HepG2 (cell line): ENCODE results near the gene TPM3. TPM values are rescaled to one million over a fixed set of nuclear protein-coding genes. Genes with fewer than 3 reads are reported as not detected.

Experiments used
- BCL3 ChIP-seq: sonication (generic); formaldehyde crosslinking; IDR thresholded peaks from 2 replicates; pipeline ENCODE4 v1.5.1; 2020; ENCODE audit warnings: mild to moderate bottlenecking, missing genetic modification reagents, moderate library complexity
- CBX5 ChIP-seq: sonication (generic); formaldehyde crosslinking; IDR thresholded peaks from 2 replicates; pipeline ENCODE4 v1.4.0; 2020; ENCODE audit warnings: missing genetic modification reagents, borderline replicate concordance
- CC2D1A ChIP-seq: sonication (generic); formaldehyde crosslinking; IDR thresholded peaks from 2 replicates; pipeline ENCODE4 v1.8.1; 2023; ENCODE audit warnings: mild to moderate bottlenecking, missing genetic modification reagents
- CSRNP1 ChIP-seq: sonication (generic); formaldehyde crosslinking; IDR thresholded peaks from 2 replicates; pipeline ENCODE4 v1.8.1; 2023; ENCODE audit warnings: mild to moderate bottlenecking, missing genetic modification reagents
- GTF3A ChIP-seq: sonication (generic); formaldehyde crosslinking; conservative IDR thresholded peaks from 2 replicates; pipeline ENCODE4 v1.4.0; 2020; ENCODE audit warnings: mild to moderate bottlenecking, missing genetic modification reagents
- HNRNPL ChIP-seq: fragments of 200-400 bp; formaldehyde crosslinking; IDR thresholded peaks from 2 replicates; pipeline ENCODE4 v1.6.1; 2017; ENCODE audit warnings: mild to moderate bottlenecking, low read depth, low read length
- KLF11 ChIP-seq: IDR thresholded peaks from 2 replicates; pipeline ENCODE4 v1.6.1; 2016; ENCODE audit warnings: missing compliant biosample characterization
- MED13 ChIP-seq: sonication (generic); formaldehyde crosslinking; IDR thresholded peaks from 2 replicates; pipeline ENCODE4 v1.5.0; 2020; ENCODE audit warnings: missing genetic modification reagents
- MYNN ChIP-seq: sonication (generic); formaldehyde crosslinking; IDR thresholded peaks from 2 replicates; pipeline ENCODE4 v1.4.0; 2020; ENCODE audit warnings: mild to moderate bottlenecking, low read depth, missing genetic modification reagents
- NCOA5 ChIP-seq: sonication (generic); formaldehyde crosslinking; IDR thresholded peaks from 2 replicates; pipeline ENCODE4 v1.4.0; 2020; ENCODE audit warnings: missing genetic modification reagents
- PRPF4 ChIP-seq: fragments of 200-400 bp; formaldehyde crosslinking; IDR thresholded peaks from 2 replicates; pipeline ENCODE4 v1.6.1; 2016; ENCODE audit warnings: low read length, low read depth; ENCODE audit not compliant: poor library complexity, severe bottlenecking
- SP4 ChIP-seq: sonication (generic); formaldehyde crosslinking; IDR thresholded peaks from 2 replicates; pipeline ENCODE4 v1.8.1; 2023; ENCODE audit warnings: mild to moderate bottlenecking, missing genetic modification reagents
- TRIM22 ChIP-seq: fragments of 450-650 bp; IDR thresholded peaks from 2 replicates; pipeline ENCODE4 v1.6.1; 2017
- ZBTB2 ChIP-seq: sonication (generic); formaldehyde crosslinking; IDR thresholded peaks from 2 replicates; pipeline ENCODE4 v1.8.0; 2022; ENCODE audit warnings: low read depth, missing genetic modification reagents
- ZBTB3 ChIP-seq: sonication (generic); formaldehyde crosslinking; IDR thresholded peaks from 2 replicates; pipeline ENCODE4 v1.4.0; 2020; ENCODE audit warnings: low read depth, mild to moderate bottlenecking, moderate library complexity, missing genetic modification reagents, borderline replicate concordance
- ZBTB8A ChIP-seq: sonication (generic); formaldehyde crosslinking; IDR thresholded peaks from 2 replicates; pipeline ENCODE4 v1.4.0; 2020; ENCODE audit warnings: mild to moderate bottlenecking, low read depth, missing genetic modification reagents, borderline replicate concordance
- ZFP36L1 ChIP-seq: sonication (generic); formaldehyde crosslinking; IDR thresholded peaks from 2 replicates; pipeline ENCODE4 v1.8.0; 2022; ENCODE audit warnings: mild to moderate bottlenecking, missing genetic modification reagents, moderate library complexity
- ZNF274 ChIP-seq: sonication (generic); formaldehyde crosslinking; IDR thresholded peaks from 2 replicates; pipeline ENCODE4 v1.5.1; 2020; ENCODE audit warnings: mild to moderate bottlenecking, missing genetic modification reagents
- ZNF292 ChIP-seq: sonication (generic); formaldehyde crosslinking; IDR thresholded peaks from 2 replicates; pipeline ENCODE4 v1.8.1; 2022; ENCODE audit warnings: mild to moderate bottlenecking, low read depth, missing genetic modification reagents, borderline replicate concordance
- ZNF383 ChIP-seq: sonication (generic); formaldehyde crosslinking; IDR thresholded peaks from 2 replicates; pipeline ENCODE4 v1.4.0; 2020; ENCODE audit warnings: missing genetic modification reagents, mild to moderate bottlenecking, borderline replicate concordance
- ZNF484 ChIP-seq: sonication (generic); formaldehyde crosslinking; IDR thresholded peaks from 2 replicates; pipeline ENCODE4 v1.5.1; 2020; ENCODE audit warnings: mild to moderate bottlenecking, low read depth, missing genetic modification reagents, borderline replicate concordance
- ZNF570 ChIP-seq: sonication (generic); formaldehyde crosslinking; IDR thresholded peaks from 2 replicates; pipeline ENCODE4 v1.4.0; 2020; ENCODE audit warnings: mild to moderate bottlenecking, missing genetic modification reagents, borderline replicate concordance
- ZNF576 ChIP-seq: sonication (generic); formaldehyde crosslinking; IDR thresholded peaks from 2 replicates; pipeline ENCODE4 v1.4.0; 2020; ENCODE audit warnings: mild to moderate bottlenecking, missing genetic modification reagents
- polyA plus RNA-seq, 8 experiments: library from polyadenylated mRNA; depleted of rRNA in 3 of 8; stranded (reverse) in 7 of 8; unstranded in 1 of 8; fragments of >200 nt; fragmentation: Illumina TruSeq in 4 of 8; extraction: Trizol in 4 of 8; gene quantifications; 2 replicates each; pipeline versions ENCODE4 v1.2.1 to v1.2.3, GENCODE V29; 2011 to 2016; ENCODE audit warnings: low read depth in 4 of 8, missing spikeins in 1 of 8, mixed read lengths in 1 of 8; ENCODE audit not compliant: insufficient read depth in 1 of 8
- total RNA-seq, 5 experiments: library from RNA; depleted of rRNA; stranded (reverse); fragments of >200 nt; fragmentation: Illumina TruSeq; extraction: Trizol; gene quantifications; 2 replicates each; pipeline ENCODE4 v1.2.3, GENCODE V29; 2016; ENCODE audit warnings: low read depth in 1 of 5

The TPM3 gene
- total and polyA plus RNA-seq, 2 of the 13 experiments (the other 11 are each of a cell fraction or from before 2014, with no cell fraction given) = 160 to 307 TPM

GRCh38 chr1:154183046-154183915 lies 8.6 kb downstream of the TPM3 start (continued):
- TF ChIP-seq MYNN (CRISPR knock-in tag) (no peak; the same call in 1 of the 2 replicates), ZBTB8A (no peak), ZNF484 (CRISPR knock-in tag) (no peak), MED13 (CRISPR knock-in tag) (no peak), ZNF383 (CRISPR knock-in tag) (no peak), CSRNP1 (CRISPR knock-in tag) (peak; percentile 80; the same call in 1 of the 2 replicates), ZBTB3 (CRISPR knock-in tag) (no peak), SP4 (CRISPR knock-in tag) (peak; percentile 95), ZNF292 (CRISPR knock-in tag) (no peak), CC2D1A (CRISPR knock-in tag) (no peak), ZNF570 (no peak), CBX5 (CRISPR knock-in tag) (0 out of 2 replicates have a peak, but pooled peaks have one; percentile 74), TRIM22 (no peak), GTF3A (CRISPR knock-in tag) (no peak), HNRNPL (peak; percentile 69; the same call in 1 of the 2 replicates), BCL3 (CRISPR knock-in tag) (peak; percentile 89), PRPF4 (no peak), NCOA5 (CRISPR knock-in tag) (no peak), KLF11 (CRISPR knock-in tag) (peak; percentile 72; the same call in 1 of the 2 replicates), ZFP36L1 (CRISPR knock-in tag) (peak; percentile 96), ZNF274 (CRISPR knock-in tag) (peak; percentile 75; the same call in 1 of the 2 replicates), ZBTB2 (peak; percentile 75; the same call in 1 of the 2 replicates), ZNF576 (peak; percentile 67)
